Type B pancreatic cell (in vitro differentiated cells): ENCODE results near the gene ZNF428. TPM values are rescaled to one million over a fixed set of nuclear protein-coding genes. Genes with fewer than 3 reads are reported as not detected.
A peak's percentile ranks its signal among the peaks of the same experiment; 100 is the strongest.

ENCODE experiments used
- DNase-seq: peaks from one replicate; pipeline ENCODE4 v3.0.0; 2021; ENCODE audit warnings: mixed read lengths; ENCODE audit not compliant: unreplicated experiment; ENCODE audit errors: extremely low spot score
- H3K27ac Mint-ChIP-seq: 2 replicates; pipeline ENCODE4 v1.8.0; 2021; ENCODE audit warnings: mild to moderate bottlenecking, mixed read lengths
- H3K27me3 Mint-ChIP-seq: 2 replicates; pipeline ENCODE4 v1.8.0; 2021; ENCODE audit warnings: mixed read lengths
- H3K36me3 Mint-ChIP-seq: 2 replicates; pipeline ENCODE4 v1.8.0; 2021; ENCODE audit warnings: mixed read lengths
- H3K4me1 Mint-ChIP-seq: one replicate; pipeline ENCODE4 v1.8.0; 2021; ENCODE audit warnings: mixed read lengths; ENCODE audit not compliant: unreplicated experiment
- H3K4me3 Mint-ChIP-seq: 2 replicates; pipeline ENCODE4 v1.8.0; 2021; ENCODE audit warnings: mild to moderate bottlenecking, mixed read lengths
- H3K9me3 Mint-ChIP-seq: 2 replicates; pipeline ENCODE4 v1.8.0; 2021; ENCODE audit warnings: mixed read lengths
- total RNA-seq: library from RNA; stranded (reverse); gene quantifications from 2 replicates; pipeline ENCODE4 v1.2.1, GENCODE V29; 2021; ENCODE audit warnings: low replicate concordance
- TF ChIP-seq, protein P1 (sequence below): fragments of 200-600 bp; sonication (generic); conservative IDR thresholded peaks from 2 replicates; pipeline ENCODE4 v1.5.0; 2021; ENCODE audit warnings: antibody characterized with exemption, mild to moderate bottlenecking

The ZNF428 gene
- total RNA-seq, 1 donor from 2014 or later = 76.9 TPM

DNA sequence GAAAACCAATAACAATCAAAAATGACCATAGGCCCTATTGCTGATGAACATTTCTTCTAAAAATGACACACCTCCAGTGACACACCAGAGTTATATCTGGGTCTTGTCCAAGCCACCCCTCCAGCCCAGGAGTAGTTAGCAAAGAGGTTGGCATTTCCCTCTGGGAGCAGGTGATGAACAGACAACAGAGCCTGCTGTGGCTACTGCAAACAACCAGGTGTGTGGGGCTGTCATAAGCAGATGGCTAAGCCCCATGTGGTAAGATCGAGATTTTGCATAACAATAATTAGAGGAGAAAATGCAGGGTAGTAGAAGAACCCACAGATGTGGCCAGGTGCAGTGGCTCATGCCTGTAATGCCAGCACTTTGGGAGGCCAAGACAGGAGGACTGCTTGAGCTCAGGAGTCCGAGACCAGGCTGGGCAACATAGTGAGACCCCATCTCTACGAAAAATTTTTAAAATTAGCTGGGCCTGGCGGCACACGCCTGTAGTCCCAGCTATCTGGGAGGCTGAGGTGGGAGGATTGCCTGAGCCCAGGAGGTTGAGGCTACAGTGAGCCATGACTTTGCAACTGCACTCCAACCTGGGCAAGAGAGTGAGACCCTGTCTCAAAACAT lies 49.1 kb downstream of the ZNF428 start:
- TF ChIP-seq, protein P1, sequence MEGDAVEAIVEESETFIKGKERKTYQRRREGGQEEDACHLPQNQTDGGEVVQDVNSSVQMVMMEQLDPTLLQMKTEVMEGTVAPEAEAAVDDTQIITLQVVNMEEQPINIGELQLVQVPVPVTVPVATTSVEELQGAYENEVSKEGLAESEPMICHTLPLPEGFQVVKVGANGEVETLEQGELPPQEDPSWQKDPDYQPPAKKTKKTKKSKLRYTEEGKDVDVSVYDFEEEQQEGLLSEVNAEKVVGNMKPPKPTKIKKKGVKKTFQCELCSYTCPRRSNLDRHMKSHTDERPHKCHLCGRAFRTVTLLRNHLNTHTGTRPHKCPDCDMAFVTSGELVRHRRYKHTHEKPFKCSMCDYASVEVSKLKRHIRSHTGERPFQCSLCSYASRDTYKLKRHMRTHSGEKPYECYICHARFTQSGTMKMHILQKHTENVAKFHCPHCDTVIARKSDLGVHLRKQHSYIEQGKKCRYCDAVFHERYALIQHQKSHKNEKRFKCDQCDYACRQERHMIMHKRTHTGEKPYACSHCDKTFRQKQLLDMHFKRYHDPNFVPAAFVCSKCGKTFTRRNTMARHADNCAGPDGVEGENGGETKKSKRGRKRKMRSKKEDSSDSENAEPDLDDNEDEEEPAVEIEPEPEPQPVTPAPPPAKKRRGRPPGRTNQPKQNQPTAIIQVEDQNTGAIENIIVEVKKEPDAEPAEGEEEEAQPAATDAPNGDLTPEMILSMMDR = no peak
- Mint-ChIP-seq H3K4me1 (peaks cover 20% of the 10 kb centered on the region), H3K27me3 (no peaks in the 10 kb centered on the region), H3K4me3 (no peak overlapping the region), H3K27ac (peak overlapping the region; percentile 43), H3K9me3 (no peaks in the 10 kb centered on the region), H3K36me3 (peaks cover 12% of the 10 kb centered on the region)
- DNase-seq = no peak

DNA sequence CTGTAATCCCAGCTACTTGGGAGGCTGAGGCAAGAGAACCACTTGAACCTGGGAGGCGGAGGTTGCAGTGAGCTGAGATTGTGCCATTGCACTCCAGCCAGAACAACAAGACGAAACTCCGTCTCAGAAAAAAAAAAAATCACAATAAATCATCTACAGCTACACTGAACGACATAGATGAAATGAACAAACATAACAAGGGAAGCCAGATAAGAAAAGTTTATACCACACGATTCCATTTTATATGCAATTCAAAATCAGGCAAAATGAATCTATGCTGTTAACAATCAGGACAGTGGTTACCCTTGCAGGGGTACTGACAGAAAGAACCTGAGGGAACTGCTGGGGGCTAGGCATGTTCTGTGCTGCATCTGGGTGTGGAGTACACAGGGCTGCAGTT lies 49.8 kb downstream of the ZNF428 start:
- Mint-ChIP-seq H3K4me3 (no peak overlapping the region), H3K27ac (peak overlapping the region; percentile 43), H3K27me3 (no peaks in the 10 kb centered on the region)

DNA sequence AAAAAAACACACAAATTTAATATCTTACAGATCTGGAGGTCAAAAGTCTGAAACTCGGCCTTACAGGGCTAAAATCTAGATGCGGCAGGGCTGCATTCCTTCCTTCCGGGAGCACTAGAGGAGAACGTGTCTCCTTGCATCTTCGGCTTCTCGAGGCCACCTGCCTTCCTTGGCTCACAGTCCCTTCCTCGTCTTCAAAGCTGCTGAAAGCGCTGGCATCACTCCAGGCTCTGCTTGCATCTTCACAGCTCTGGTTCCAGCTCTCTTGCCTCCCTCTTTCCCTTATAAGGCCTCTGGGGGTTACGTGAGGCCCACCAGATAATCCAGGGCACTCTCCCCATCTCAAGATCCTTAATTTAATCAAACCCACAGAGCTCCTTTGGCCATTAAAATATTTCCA lies 54.6 kb downstream of the ZNF428 start:
- Mint-ChIP-seq H3K36me3 (peaks cover 13% of the 10 kb centered on the region), H3K27me3 (no peaks in the 10 kb centered on the region), H3K27ac (no peak overlapping the region), H3K4me3 (no peak overlapping the region), H3K4me1 (peaks cover 2% of the 10 kb centered on the region), H3K9me3 (no peaks in the 10 kb centered on the region)
- no peak for DNase-seq
- TF ChIP-seq, protein P1 = no peak

More for the DNA sequence above, 49.8 kb downstream of the ZNF428 start:
- H3K9me3 Mint-ChIP-seq = no peaks in the 10 kb centered on the region
- peaks cover 15% of the 10 kb centered on the region for H3K4me1 Mint-ChIP-seq
- TF ChIP-seq, protein P1 = no peak
- peaks cover 9% of the 10 kb centered on the region for H3K36me3 Mint-ChIP-seq
- no peak for DNase-seq

DNA sequence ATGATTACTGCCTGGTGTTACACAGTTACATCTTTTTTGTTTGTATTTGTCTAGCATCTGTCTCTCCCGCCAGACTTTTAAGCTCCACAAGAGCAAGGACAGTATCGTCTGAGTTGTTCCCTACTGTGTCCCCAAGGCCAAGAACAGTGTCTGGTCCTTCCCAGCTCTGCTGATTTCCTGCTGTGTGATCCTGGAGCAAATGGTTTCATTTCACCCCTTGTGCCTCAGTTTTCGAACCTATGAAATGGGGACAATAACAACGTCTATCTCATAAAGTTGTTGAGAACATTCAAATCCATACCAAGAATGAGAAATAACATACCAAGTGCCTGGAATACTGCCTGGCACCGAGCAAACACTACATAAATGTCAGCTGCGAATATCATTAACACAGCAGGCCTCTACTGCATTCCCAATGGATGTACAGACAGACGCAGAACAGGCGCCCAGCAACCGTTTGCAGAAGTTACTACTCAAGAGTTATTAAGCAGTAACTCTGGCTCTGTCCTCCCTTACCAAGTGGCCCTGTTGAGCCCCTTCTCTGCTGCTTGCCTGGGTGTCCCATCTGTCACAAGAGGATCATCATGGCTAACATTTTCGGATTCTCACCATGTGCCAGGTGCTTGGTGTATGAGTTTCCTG lies 55.5 kb downstream of the ZNF428 start:
- DNase-seq = no peak
- TF ChIP-seq, protein P1 = no peak
- Mint-ChIP-seq H3K4me3 (no peak overlapping the region), H3K9me3 (no peaks in the 10 kb centered on the region), H3K27ac (no peak overlapping the region), H3K27me3 (no peaks in the 10 kb centered on the region), H3K36me3 (peaks cover 12% of the 10 kb centered on the region), H3K4me1 (no peaks in the 10 kb centered on the region)

DNA sequence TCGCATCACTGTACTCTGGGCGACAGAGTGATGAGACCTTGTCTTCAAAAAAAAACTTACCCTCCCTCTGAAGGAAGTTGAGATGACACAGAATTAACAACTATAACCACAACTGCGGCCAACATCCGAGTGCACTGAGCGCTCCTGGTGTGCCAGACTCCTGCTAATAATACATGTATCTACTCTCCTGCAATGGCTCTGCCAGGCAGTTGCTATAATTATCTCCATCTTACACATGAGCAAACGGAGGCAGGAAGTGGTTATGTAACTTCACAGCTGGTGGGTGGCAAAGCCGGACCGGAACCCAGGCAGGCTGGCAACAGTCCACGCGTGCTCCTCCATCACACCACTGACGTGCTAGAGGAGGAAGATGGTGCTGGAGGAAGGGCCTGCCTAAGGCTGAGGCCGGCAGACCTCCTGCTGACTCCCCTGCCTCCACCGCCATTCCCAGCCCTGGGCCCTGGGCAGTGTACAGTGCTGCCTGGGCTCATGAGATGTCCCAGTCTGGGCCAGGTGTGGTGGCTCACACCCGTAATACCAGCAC lies 56.7 kb downstream of the ZNF428 start:
- Mint-ChIP-seq H3K36me3 (peaks cover 12% of the 10 kb centered on the region), H3K27ac (no peak overlapping the region), H3K9me3 (no peaks in the 10 kb centered on the region), H3K4me3 (no peak overlapping the region), H3K4me1 (no peaks in the 10 kb centered on the region), H3K27me3 (no peaks in the 10 kb centered on the region)
- DNase-seq = no peak
- TF ChIP-seq, protein P1 = no peak
